Large intestine (tissue), 3 donors: Measurements from ENCODE around the gene GLP2R. TPM values are rescaled to one million over a fixed set of nuclear protein-coding genes. Genes with fewer than 3 reads are reported as not detected.

Experiments
- DNase-seq, 2 donors: peaks; one replicate each; pipeline versions ENCODE4 v3.0.0 to v3.0.0-alpha.2; 2013
- H3K27ac ChIP-seq: one replicate; pipeline ENCODE4 v1.5.1; 2013; ENCODE audit warnings: low read length
- H3K27me3 ChIP-seq: 2 replicates; pipeline ENCODE4 v1.6.1; 2013; ENCODE audit warnings: low read length; ENCODE audit not compliant: control insufficient read depth, insufficient read depth
- H3K36me3 ChIP-seq: 2 replicates; pipeline ENCODE4 v1.6.1; 2013; ENCODE audit warnings: low read length; ENCODE audit not compliant: control insufficient read depth, insufficient read depth
- H3K4me1 ChIP-seq: one replicate; pipeline ENCODE4 v1.6.1; 2013; ENCODE audit warnings: low read length; ENCODE audit not compliant: control insufficient read depth, insufficient read depth
- H3K4me3 ChIP-seq: one replicate; pipeline ENCODE4 v1.5.1; 2013; ENCODE audit warnings: low read length
- H3K9me3 ChIP-seq: one replicate; pipeline ENCODE4 v1.6.1; 2013; ENCODE audit warnings: mild to moderate bottlenecking, low read depth, low read length, moderate library complexity; ENCODE audit not compliant: control insufficient read depth
- WGBS: methylation state at CpG from one replicate; pipeline ENCODE4 v1.1.5; 2013; ENCODE audit warnings: low lambda C conversion rate; ENCODE audit not compliant: insufficient coverage; 5-methylcytosine and 5-hydroxymethylcytosine counted together
- polyA plus RNA-seq: library from polyadenylated mRNA; unstranded; fragments of 120-200 nt; gene quantifications from one replicate; pipeline ENCODE4 v1.2.1, GENCODE V29; 2013

Gene GLP2R
- polyA plus RNA-seq, 1 donor: 6.4 TPM

DNA sequence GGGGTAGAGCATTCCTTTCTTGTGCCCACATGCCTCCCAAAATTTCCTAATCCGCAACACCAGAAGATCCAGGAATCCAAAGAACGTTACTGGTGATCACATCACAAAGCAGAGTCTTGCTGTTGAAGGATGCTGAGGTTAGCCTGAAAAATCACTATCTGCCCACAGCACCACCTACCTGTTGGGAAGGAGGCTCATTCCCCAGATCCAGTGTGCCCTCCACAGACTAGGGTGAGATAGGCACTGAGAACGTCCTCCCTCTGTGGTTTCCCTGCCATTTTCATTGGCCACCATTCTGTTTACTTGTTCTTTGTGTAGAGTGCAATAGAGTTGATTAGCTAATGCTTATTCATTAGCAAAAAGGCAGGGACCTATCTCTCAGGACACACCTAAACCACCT, 49.0 kb downstream of the GLP2R start:
- no CpG with 5 or more reads among the region's 3 CpGs for WGBS
- H3K9me3 ChIP-seq: no peaks in the 10 kb centered on the region
- no peak overlapping the region for H3K27ac ChIP-seq
- no peaks in the 10 kb centered on the region for H3K4me1 ChIP-seq
- no peak for DNase-seq
- H3K4me3 ChIP-seq: no peak overlapping the region
- H3K36me3 ChIP-seq: no peaks in the 10 kb centered on the region
- no peaks in the 10 kb centered on the region for H3K27me3 ChIP-seq

DNA sequence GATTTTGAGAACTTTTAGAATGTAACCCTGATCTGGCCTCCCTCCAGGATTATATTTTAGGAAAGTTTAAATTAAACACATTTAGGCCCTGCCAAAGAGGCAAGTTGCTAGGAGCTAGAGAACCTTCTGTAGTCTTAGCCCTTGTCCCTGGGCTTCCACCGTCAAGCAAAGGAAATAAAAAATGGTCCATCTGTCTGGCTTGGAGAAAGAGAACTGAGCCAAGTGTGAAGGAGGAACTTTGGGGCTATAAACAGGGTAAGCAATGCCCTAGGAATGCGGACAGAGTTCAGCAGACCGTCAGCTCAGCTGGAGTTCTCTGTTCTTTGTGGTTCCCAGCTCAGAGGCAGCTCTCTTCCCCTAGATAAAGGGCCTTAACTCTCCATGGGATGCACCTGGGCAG, 49.7 kb downstream of the GLP2R start:
- no peak for DNase-seq
- no peak overlapping the region for H3K4me3 ChIP-seq
- no CpG with 5 or more reads among the region's 3 CpGs for WGBS
- H3K9me3 ChIP-seq: no peaks in the 10 kb centered on the region
- H3K27me3 ChIP-seq: no peaks in the 10 kb centered on the region
- no peak overlapping the region for H3K27ac ChIP-seq
- H3K4me1 ChIP-seq: no peaks in the 10 kb centered on the region
- no peaks in the 10 kb centered on the region for H3K36me3 ChIP-seq

DNA sequence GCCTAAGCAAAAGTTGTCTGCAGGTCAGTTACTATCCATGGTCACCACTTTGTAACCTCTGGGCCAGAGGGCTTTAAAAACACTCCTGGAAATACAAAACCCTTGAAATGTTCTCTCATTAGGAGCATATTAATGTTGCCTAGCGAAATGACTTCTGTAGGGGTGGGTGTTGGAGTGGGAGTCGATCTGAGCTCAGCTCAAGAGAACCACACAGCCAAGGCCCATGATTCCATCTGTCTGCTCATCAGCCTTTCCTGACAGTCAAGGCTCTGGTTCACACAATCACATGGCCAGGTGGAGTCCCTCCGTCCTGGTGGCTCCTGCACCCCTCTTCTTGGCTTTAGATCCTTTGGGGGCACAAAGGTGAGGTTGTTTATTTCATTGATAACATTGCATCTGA, 52.6 kb downstream of the GLP2R start:
- Histone ChIP-seq H3K9me3 (no peaks in the 10 kb centered on the region), H3K27ac (no peak overlapping the region), H3K27me3 (no peaks in the 10 kb centered on the region), H3K4me3 (no peak overlapping the region), H3K36me3 (no peaks in the 10 kb centered on the region), H3K4me1 (no peaks in the 10 kb centered on the region)
- WGBS: no CpG with 5 or more reads among the region's 3 CpGs
- no peak for DNase-seq

DNA sequence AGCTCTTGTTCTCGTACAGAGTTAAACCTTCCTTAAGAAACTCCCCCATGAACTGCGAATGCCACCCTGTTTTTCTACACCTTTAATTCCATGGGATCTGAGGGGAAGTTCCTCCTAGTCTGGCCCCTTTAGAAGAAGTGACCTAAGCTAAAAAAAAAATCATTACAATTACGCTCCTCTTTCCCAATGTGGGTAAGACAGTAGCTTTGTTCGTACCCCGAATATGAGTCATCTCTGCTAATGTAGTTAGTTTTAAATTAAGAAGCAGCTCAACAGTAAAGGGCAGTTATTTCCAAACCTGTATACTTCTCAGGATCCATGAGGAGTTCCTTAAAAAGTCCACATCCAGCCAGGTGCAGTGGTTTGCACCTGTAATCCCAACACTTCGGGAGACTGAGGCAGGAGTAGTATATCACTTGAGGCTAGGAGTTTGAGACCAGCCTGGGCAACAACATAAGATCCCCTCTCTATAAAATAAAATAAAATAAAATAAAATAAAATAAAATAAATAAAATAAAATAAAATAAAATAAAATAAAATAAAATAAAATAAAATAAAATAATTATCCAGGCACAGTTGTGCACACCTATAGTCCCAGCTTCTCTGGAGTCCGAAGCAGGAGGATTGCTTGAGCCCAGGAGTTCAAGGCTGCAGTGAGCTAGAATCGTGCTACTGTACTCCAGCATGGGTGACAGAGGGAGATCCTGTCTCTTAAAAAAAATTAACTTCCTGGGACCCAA, 53.2 kb downstream of the GLP2R start:
- 82% methylated on average over 3 of the region's 8 CpGs for WGBS
- Histone ChIP-seq H3K36me3 (no peaks in the 10 kb centered on the region), H3K27me3 (no peaks in the 10 kb centered on the region), H3K4me1 (no peaks in the 10 kb centered on the region), H3K9me3 (no peaks in the 10 kb centered on the region), H3K27ac (no peak overlapping the region), H3K4me3 (no peak overlapping the region)
- no peak for DNase-seq

DNA sequence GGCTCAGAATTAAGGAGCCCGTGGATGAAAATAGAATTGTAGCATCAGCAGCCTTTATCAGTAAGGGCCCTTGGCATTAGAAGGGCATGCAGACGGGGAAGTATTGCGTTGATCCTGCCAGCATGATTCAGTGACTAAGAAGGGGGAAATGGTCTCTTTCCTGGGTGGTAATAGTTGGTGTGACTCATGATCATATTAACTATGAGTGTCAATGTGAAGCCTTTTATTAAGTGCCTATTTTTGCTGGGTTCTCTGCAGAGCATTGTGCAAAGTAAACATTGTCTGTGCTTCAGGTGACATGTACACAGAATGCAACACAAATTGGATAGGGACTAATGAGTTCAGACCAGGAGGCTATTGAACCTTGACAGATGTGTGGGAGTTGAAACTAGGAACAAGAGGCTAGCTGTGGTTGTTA, 54.9 kb downstream of the GLP2R start:
- no peak for DNase-seq
- WGBS: 100% methylated on average over 2 of the region's 3 CpGs
- Histone ChIP-seq H3K4me1 (no peaks in the 10 kb centered on the region), H3K27ac (no peak overlapping the region), H3K27me3 (no peaks in the 10 kb centered on the region), H3K36me3 (no peaks in the 10 kb centered on the region), H3K9me3 (no peaks in the 10 kb centered on the region), H3K4me3 (no peak overlapping the region)

DNA sequence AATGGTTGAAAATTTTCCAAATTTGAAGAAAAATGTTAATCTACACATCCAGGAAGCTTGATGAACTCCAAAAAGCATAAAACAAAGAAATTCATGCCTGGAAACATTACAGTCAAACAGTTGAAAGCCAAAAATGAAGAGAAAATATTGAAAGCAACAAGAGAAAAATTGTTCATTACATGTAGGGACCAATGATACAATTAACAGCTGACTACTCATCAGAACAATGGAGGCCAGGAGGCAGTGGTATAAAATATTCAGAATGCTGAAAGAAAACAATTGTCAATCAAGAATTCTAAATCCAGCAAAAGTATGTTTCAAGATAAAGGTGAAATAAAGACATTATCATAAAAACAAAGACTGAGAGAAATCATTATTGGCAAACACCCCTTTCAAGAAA, 57.7 kb downstream of the GLP2R start:
- H3K9me3 ChIP-seq: no peaks in the 10 kb centered on the region
- H3K4me1 ChIP-seq: no peaks in the 10 kb centered on the region
- no peak overlapping the region for H3K27ac ChIP-seq
- H3K4me3 ChIP-seq: no peak overlapping the region
- DNase-seq: no peak
- no peaks in the 10 kb centered on the region for H3K36me3 ChIP-seq
- no peaks in the 10 kb centered on the region for H3K27me3 ChIP-seq

DNA sequence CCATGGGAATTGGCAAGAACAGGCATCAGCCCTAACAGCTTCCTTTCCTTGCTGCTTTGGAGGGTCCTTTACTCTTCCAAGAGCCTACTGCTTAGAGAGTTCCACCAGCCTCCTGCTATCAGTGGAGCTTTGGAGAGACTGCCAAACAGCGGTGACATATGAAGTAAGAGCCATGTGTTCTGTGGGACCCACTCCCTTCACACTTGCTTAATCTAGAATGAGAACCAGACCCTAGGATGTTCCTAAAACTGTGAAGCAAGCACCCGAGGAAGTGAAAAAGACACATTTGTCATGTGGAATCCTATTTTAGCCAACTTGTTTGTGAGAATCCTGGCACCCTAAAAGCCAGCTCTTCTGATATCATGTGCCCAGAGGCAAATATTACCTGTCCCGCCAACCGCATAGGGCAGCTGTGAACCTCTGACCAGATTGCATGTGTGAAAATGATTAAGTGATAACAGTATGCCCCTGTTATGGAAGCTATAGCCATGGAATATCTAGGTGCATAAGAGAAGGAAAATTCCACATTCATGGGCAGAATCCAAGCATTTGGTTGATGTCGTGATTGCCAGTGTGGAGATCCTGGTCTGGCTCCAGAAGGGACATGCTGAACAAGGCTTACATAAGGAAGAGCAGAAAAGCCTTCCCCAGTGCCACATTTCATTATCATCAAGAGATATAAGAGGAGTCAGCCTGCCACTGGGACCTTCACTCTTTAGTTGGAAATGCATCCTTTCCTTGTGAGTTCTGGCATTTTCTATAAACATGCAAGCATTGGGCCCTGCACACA, 60.6 kb downstream of the GLP2R start:
- no peak for DNase-seq
- H3K27ac ChIP-seq: no peak overlapping the region
- no peaks in the 10 kb centered on the region for H3K36me3 ChIP-seq
- WGBS: no CpG with 5 or more reads among the region's 5 CpGs
- no peak overlapping the region for H3K4me3 ChIP-seq
- H3K9me3 ChIP-seq: no peaks in the 10 kb centered on the region
- no peaks in the 10 kb centered on the region for H3K27me3 ChIP-seq
- H3K4me1 ChIP-seq: no peaks in the 10 kb centered on the region

DNA sequence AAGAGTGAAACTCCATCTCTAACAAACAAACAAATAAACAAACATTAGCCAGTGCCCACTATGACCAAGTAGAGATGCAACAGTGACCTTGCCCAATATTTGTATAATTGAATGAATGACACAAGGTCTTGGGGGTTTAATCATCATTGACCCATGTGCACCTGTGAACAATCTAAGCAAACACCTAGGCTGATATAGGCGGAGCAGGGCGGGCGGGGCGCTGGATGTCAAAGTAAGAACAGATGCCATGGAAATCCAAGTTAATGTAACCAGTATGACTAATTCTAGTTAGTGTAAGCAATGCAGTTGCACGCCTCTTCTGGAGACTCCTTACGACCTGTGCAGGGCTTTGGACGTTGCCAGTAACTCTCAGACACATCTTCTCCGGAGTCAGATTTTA, 61.8 kb downstream of the GLP2R start:
- Histone ChIP-seq H3K36me3 (no peaks in the 10 kb centered on the region), H3K27me3 (no peaks in the 10 kb centered on the region), H3K27ac (no peak overlapping the region), H3K4me3 (no peak overlapping the region), H3K9me3 (no peaks in the 10 kb centered on the region), H3K4me1 (no peaks in the 10 kb centered on the region)
- DNase-seq: no peak
- WGBS: 80% methylated on average over 1 of the region's 8 CpGs

DNA sequence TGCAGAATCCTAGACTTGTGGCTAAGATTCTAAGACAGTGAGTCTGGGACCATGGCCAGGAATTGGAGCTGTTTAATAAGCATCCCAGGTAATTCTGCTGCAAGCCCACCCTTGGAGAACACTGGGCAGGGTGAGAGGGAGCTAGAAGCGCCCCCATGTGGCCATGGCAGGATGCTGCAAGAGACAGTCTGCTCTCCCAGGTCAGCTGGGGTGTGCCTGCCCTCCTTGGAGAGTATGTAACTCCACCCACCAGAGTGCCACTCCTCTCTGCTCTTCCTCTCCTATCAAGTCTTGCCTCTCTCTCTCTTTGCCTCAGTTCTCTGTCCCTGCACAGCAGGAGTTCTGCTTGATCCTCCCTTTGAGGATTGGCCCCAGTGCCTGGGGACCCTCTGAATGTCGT, 64.4 kb downstream of the GLP2R start:
- no peak for DNase-seq
- H3K27ac ChIP-seq: no peak overlapping the region
- WGBS: no CpG with 5 or more reads among the region's 2 CpGs

DNA sequence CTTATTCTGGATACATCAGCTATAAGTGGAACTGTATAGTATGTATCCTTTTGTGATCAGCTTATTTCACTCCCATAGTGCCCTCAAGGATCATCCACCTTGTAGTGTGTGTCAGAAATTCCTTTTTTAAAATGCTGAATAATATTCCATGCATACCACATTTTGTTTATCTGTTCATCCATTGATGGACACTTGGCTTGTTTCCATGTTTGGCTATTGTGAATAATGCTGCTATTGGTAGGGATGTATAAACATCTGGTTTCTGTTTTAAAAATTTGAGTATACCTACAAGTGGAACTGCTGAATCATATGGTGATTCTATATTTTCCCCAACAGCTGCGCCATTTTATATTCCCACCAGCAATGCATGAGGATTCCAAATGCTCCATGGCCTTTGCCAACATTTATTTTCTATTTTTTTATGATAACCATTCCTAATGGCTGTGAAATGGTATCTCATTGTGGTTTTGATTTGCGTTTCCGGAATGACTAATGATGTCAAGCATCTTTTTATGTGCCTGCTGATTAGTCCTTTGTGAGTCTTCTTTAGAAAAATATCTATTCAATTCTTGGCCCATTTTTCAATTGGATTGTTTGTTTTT, 67.8 kb downstream of the GLP2R start:
- no peak for DNase-seq
- no peaks in the 10 kb centered on the region for H3K4me1 ChIP-seq
- WGBS: 100% methylated on average over 1 of the region's 3 CpGs

More for the DNA sequence above, 64.4 kb downstream of the GLP2R start:
- no peaks in the 10 kb centered on the region for H3K36me3 ChIP-seq
- H3K4me3 ChIP-seq: no peak overlapping the region
- H3K9me3 ChIP-seq: no peaks in the 10 kb centered on the region
- H3K27me3 ChIP-seq: no peaks in the 10 kb centered on the region
- H3K4me1 ChIP-seq: no peaks in the 10 kb centered on the region

More for the DNA sequence above, 67.8 kb downstream of the GLP2R start:
- no peaks in the 10 kb centered on the region for H3K27me3 ChIP-seq
- H3K4me3 ChIP-seq: no peak overlapping the region
- H3K27ac ChIP-seq: no peak overlapping the region
- no peaks in the 10 kb centered on the region for H3K36me3 ChIP-seq
- no peaks in the 10 kb centered on the region for H3K9me3 ChIP-seq
